ENCODE measurements around the gene TK1. TPM values are rescaled to one million over a fixed set of nuclear protein-coding genes. Genes with fewer than 3 reads are reported as not detected.
"Not testable (repeated sequence)": the region's sequence is repeated elsewhere in the genome, so short reads cannot be mapped to it uniquely, and the experiment has no call there.

TK1 gene
- total and polyA plus RNA-seq, 7 donors = 0.83 to 74.6 (median 6.9) TPM

- DNase-seq = no peak
- Histone ChIP-seq H3K4me3 (no peak overlapping the region), H3K4me1 (peaks cover 0 to 37% (median 31%) of the 10 kb centered on the region in 4 donors), H3K27ac (no peak overlapping the region), H3K36me3 (no peaks in the 10 kb centered on the region), H3K27me3 (peaks cover 0 to 25% (median 12%) of the 10 kb centered on the region in 3 donors), H3K9me3 (no peaks in the 10 kb centered on the region)
- intact Hi-C loops (cut with DNase I) = no loop called here
- 40 to 75% methylated on average over 20 of the region's 20 CpGs for WGBS, 2 donors
- no peak for TF ChIP-seq CTCF (IDR thresholded peaks at IDR 0.05)
- no peak for TF ChIP-seq POLR2AphosphoS5 (IDR thresholded peaks at IDR 0.05)
- no peak for TF ChIP-seq POLR2A (IDR thresholded peaks at IDR 0.05)
- no peak for TF ChIP-seq EP300 (IDR thresholded peaks at IDR 0.05)
Observed at GRCh38 chr17:78141437-78142118, 45.3 kb downstream of the TK1 start.

GRCh38 chr17:78140169-78141051, 46.4 kb downstream of the TK1 start:
- DNase-seq = peak; percentile 90
- peak overlapping the region in 2 of 4 donors; percentile 28 to 32 for H3K27ac ChIP-seq
- H3K4me1 ChIP-seq = peaks cover 0 to 33% (median 29%) of the 10 kb centered on the region in 4 donors
- WGBS, 2 donors = 19 to 33% methylated on average over 58 of the region's 58 CpGs
- peak overlapping the region in 1 of 4 donors; percentile 11 for H3K4me3 ChIP-seq
- intact Hi-C loops (cut with DNase I) = no loop called here
- peaks cover 0 to 25% (median 12%) of the 10 kb centered on the region in 3 donors for H3K27me3 ChIP-seq
- no peaks in the 10 kb centered on the region for H3K36me3 ChIP-seq
- no peaks in the 10 kb centered on the region for H3K9me3 ChIP-seq
- TF ChIP-seq POLR2AphosphoS5 (IDR thresholded peaks at IDR 0.05) (no peak), CTCF (IDR thresholded peaks at IDR 0.05) (no peak), POLR2A (IDR thresholded peaks at IDR 0.05) (no peak), EP300 (IDR thresholded peaks at IDR 0.05) (no peak)

- Histone ChIP-seq H3K27ac (peak overlapping the region in 1 of 4 donors; percentile 20), H3K4me1 (peaks cover 0 to 27% (median 23%) of the 10 kb centered on the region in 4 donors), H3K27me3 (peaks cover 0 to 27% (median 12%) of the 10 kb centered on the region in 3 donors)
- H3K4me3 ChIP-seq; DNase-seq; H3K36me3 ChIP-seq; intact Hi-C loops (cut with DNase I); H3K9me3 ChIP-seq: not testable (repeated sequence)
- WGBS, 2 donors = 58 to 84% methylated on average over 12 of the region's 12 CpGs
Observed at GRCh38 chr17:78139861-78140168, 47.0 kb downstream of the TK1 start.

- Histone ChIP-seq H3K9me3 (no peaks in the 10 kb centered on the region), H3K27ac (no peak overlapping the region), H3K27me3 (peaks cover 0 to 33% (median 23%) of the 10 kb centered on the region in 3 donors), H3K36me3 (no peaks in the 10 kb centered on the region), H3K4me3 (no peak overlapping the region), H3K4me1 (peaks cover 0 to 13% (median 10%) of the 10 kb centered on the region in 4 donors)
- intact Hi-C loops (cut with DNase I) = no loop called here
- no peak for TF ChIP-seq POLR2A (IDR thresholded peaks at IDR 0.05)
- no peak for TF ChIP-seq EP300 (IDR thresholded peaks at IDR 0.05)
- TF ChIP-seq CTCF (IDR thresholded peaks at IDR 0.05) = no peak
- TF ChIP-seq POLR2AphosphoS5 (IDR thresholded peaks at IDR 0.05) = no peak
- DNase-seq = no peak
- 84 to 86% methylated on average over 17 of the region's 17 CpGs for WGBS, 2 donors
Observed at GRCh38 chr17:78138204-78139060, 48.4 kb downstream of the TK1 start.
